Right atrium auricular region (tissue), 2 donors: ENCODE measurements around the gene IRX1. TPM values are rescaled to one million over a fixed set of nuclear protein-coding genes. Genes with fewer than 3 reads are reported as not detected.
A peak's percentile ranks its signal among the peaks of the same experiment; 100 is the strongest.

Experiments
- DNase-seq: peaks from one replicate; pipeline ENCODE4 v3.0.0-alpha.2; 2019; ENCODE audit warnings: low spot score
- H3K27ac ChIP-seq, 2 donors: fragments of 200-600 bp; sonication (generic); 1 replicate in 1 of 2; 2 replicates in 1 of 2; pipeline ENCODE4 v1.5.1; 2016 to 2019
- H3K27me3 ChIP-seq, 2 donors: fragments of 200-600 bp; sonication (generic); one replicate each; pipeline versions ENCODE4 v1.5.1 to v1.6.0; 2017 to 2019
- H3K36me3 ChIP-seq: fragments of 200-600 bp; sonication (generic); one replicate; pipeline ENCODE4 v1.5.1; 2016
- H3K4me1 ChIP-seq, 2 donors: fragments of 200-600 bp; sonication (generic); one replicate each; pipeline versions ENCODE4 v1.5.1 to v1.6.0; 2017 to 2019
- H3K4me3 ChIP-seq, 2 donors: fragments of 200-600 bp; sonication (generic); 1 replicate in 1 of 2; 2 replicates in 1 of 2; pipeline ENCODE4 v1.5.1; 2017 to 2019; ENCODE audit warnings: mild to moderate bottlenecking in 1 of 2, moderate library complexity in 1 of 2
- H3K9me3 ChIP-seq, 2 donors: fragments of 200-600 bp; sonication (generic); one replicate each; pipeline ENCODE4 v1.5.1; 2019
- CTCF ChIP-seq, 2 donors: fragments of 200-600 bp; sonication (generic); IDR thresholded peaks; one replicate each; pipeline ENCODE4 v1.5.1; 2019; ENCODE audit warnings: antibody characterized with exemption in 2 of 2
- total RNA-seq, 2 donors: library from RNA; depleted of rRNA; stranded (reverse); fragments of >200 nt; gene quantifications; one replicate each; pipeline ENCODE4 v1.1.0, GENCODE V29; 2016

Gene IRX1
- total RNA-seq, 2 donors from 2014 or later, result 0.39 TPM; not detected in 1

- Histone ChIP-seq H3K27me3 (peaks cover 19 to 60% of the 10 kb centered on the region in 2 donors), H3K4me1 (peaks cover 0 to 27% of the 10 kb centered on the region in 2 donors), H3K36me3 (no peaks in the 10 kb centered on the region), H3K4me3 (peak overlapping the region in 1 of 2 donors; percentile 24), H3K27ac (no peak overlapping the region), H3K9me3 (no peaks in the 10 kb centered on the region)
- no peak for DNase-seq
- peak in 1 of 2 donors; percentile 68 for TF ChIP-seq CTCF (IDR thresholded peaks at IDR 0.05)
Measured at GRCh38 chr5:3602785-3603502, 7.3 kb downstream of the IRX1 start.

- no peaks in the 10 kb centered on the region for H3K36me3 ChIP-seq
- no peak for TF ChIP-seq CTCF (IDR thresholded peaks at IDR 0.05)
- no peak overlapping the region for H3K27ac ChIP-seq
- H3K4me1 ChIP-seq, result peaks cover 0 to 27% of the 10 kb centered on the region in 2 donors
- no peak overlapping the region for H3K4me3 ChIP-seq
- H3K27me3 ChIP-seq, result peaks cover 19 to 45% of the 10 kb centered on the region in 2 donors
- no peaks in the 10 kb centered on the region for H3K9me3 ChIP-seq
- no peak for DNase-seq
Measured at GRCh38 chr5:3604501-3604900, 8.9 kb downstream of the IRX1 start.

GRCh38 chr5:3605298-3606010, 9.8 kb downstream of the IRX1 start:
- H3K27ac ChIP-seq, result no peak overlapping the region
- no peaks in the 10 kb centered on the region for H3K9me3 ChIP-seq
- peaks cover 0 to 20% of the 10 kb centered on the region in 2 donors for H3K4me1 ChIP-seq
- TF ChIP-seq CTCF (IDR thresholded peaks at IDR 0.05), result no peak
- H3K27me3 ChIP-seq, result peaks cover 16 to 36% of the 10 kb centered on the region in 2 donors
- H3K4me3 ChIP-seq, result no peak overlapping the region
- H3K36me3 ChIP-seq, result no peaks in the 10 kb centered on the region
- no peak for DNase-seq

- TF ChIP-seq CTCF (IDR thresholded peaks at IDR 0.05), result no peak
- no peak for DNase-seq
- Histone ChIP-seq H3K4me3 (no peak overlapping the region), H3K9me3 (no peaks in the 10 kb centered on the region), H3K27me3 (peaks cover 9 to 27% of the 10 kb centered on the region in 2 donors), H3K27ac (no peak overlapping the region), H3K4me1 (peaks cover 0 to 14% of the 10 kb centered on the region in 2 donors), H3K36me3 (no peaks in the 10 kb centered on the region)
Measured at GRCh38 chr5:3606121-3606831, 10.6 kb downstream of the IRX1 start.

- Histone ChIP-seq H3K36me3 (no peaks in the 10 kb centered on the region), H3K4me1 (peaks cover 0 to 3% of the 10 kb centered on the region in 2 donors), H3K27me3 (peaks cover 4 to 14% of the 10 kb centered on the region in 2 donors), H3K27ac (no peak overlapping the region), H3K9me3 (no peaks in the 10 kb centered on the region), H3K4me3 (no peak overlapping the region)
- TF ChIP-seq CTCF (IDR thresholded peaks at IDR 0.05), result no peak
- DNase-seq, result no peak
Measured at GRCh38 chr5:3607541-3608181, 12.0 kb downstream of the IRX1 start.
